Adrenal gland (tissue), 12 donors: ENCODE measurements around the gene C11orf68. TPM values are rescaled to one million over a fixed set of nuclear protein-coding genes. Genes with fewer than 3 reads are reported as not detected.

ENCODE experiments used
- DNase-seq, 7 donors: peaks; one replicate each; pipeline ENCODE4 v3.0.0-alpha.2; 2019 to 2020
- H3K27ac ChIP-seq, 5 donors: fragments of 200-600 bp; sonication (generic) in 4 of 5; 1 replicate in 3 of 5; 2 replicates in 2 of 5; pipeline versions ENCODE4 v1.5.1 to v1.8.0; 2016 to 2020; ENCODE audit warnings: mild to moderate bottlenecking in 1 of 5
- H3K27me3 ChIP-seq: fragments of 200-600 bp; 2 replicates; pipeline ENCODE4 v1.8.0; 2021
- H3K36me3 ChIP-seq, 2 donors: fragments of 200-600 bp; replicated peaks in 1 of 2; 1 replicate in 1 of 2; 2 replicates in 1 of 2; pipeline versions ENCODE4 v1.5.1 to v1.8.0; 2018 to 2022
- H3K4me1 ChIP-seq, 2 donors: fragments of 200-600 bp; replicated peaks in 1 of 2; 1 replicate in 1 of 2; 2 replicates in 1 of 2; pipeline versions ENCODE4 v1.5.1 to v1.8.0; 2018 to 2021
- H3K4me3 ChIP-seq, 4 donors: fragments of 200-600 bp; sonication (generic) in 3 of 4; one replicate each; pipeline ENCODE4 v1.5.1; 2016 to 2018
- H3K9me3 ChIP-seq, 3 donors: fragments of 200-600 bp; sonication (generic) in 1 of 3; replicated peaks in 1 of 3; 1 replicate in 2 of 3; 2 replicates in 1 of 3; pipeline versions ENCODE4 v1.5.1 to v1.8.0; 2016 to 2021
- CTCF ChIP-seq, 6 experiments: fragments of 450-650 bp in 4 of 6; fragments of 200-600 bp in 2 of 6; sonication (generic) in 1 of 6; IDR thresholded peaks; 1 replicate in 5 of 6; 2 replicates in 1 of 6; pipeline versions ENCODE4 v1.5.1 to v1.8.0; 2016 to 2021; ENCODE audit warnings: antibody characterized with exemption in 6 of 6, mild to moderate bottlenecking in 2 of 6, moderate library complexity in 1 of 6
- POLR2A ChIP-seq, 2 donors: fragments of 450-650 bp; IDR thresholded peaks; one replicate each; pipeline ENCODE4 v1.6.1; 2017; ENCODE audit warnings: antibody characterized with exemption in 2 of 2, mild to moderate bottlenecking in 2 of 2, moderate library complexity in 1 of 2
- WGBS, 4 donors: extraction: QIAGEN DNeasy Blood & Tissue Kit in 2 of 4; methylation state at CpG; one replicate each; pipeline versions ENCODE4 v1.1.5 to v1.1.7; 2013 to 2017; 5-methylcytosine and 5-hydroxymethylcytosine counted together
- intact Hi-C, 2 donors: fragments of 100-400 bp; cut with DNase I; formaldehyde crosslinking; loops; one replicate each; pipeline versions ENCODE4 v1.14.1 to v1.15.0; 2022 to 2023
- polyA plus RNA-seq, 3 donors: library from polyadenylated mRNA; stranded (reverse); fragments of 200-250 nt in 2 of 3; fragments of 350-450 nt in 1 of 3; fragmentation: Illumina TruSeq in 1 of 3; extraction: RNeasy Lipid Tissue Mini Kit (QIAGEN cat#74804) in 1 of 3; gene quantifications; one replicate each; pipeline ENCODE4 v1.2.3, GENCODE V29; 2013 to 2014
- total RNA-seq, 9 donors: library from RNA; depleted of rRNA in 4 of 9; stranded (reverse); fragments of >200 nt in 4 of 9; fragments of 120-200 nt in 1 of 9; fragmentation: NEBNext Ultra II Directional in 1 of 9; extraction: Animal tissue kit (Norgen Biotek cat#: 25700) in 1 of 9; gene quantifications; one replicate each; pipeline versions ENCODE4 v1.1.0 to v1.2.4, GENCODE V29; 2013 to 2023
- donor health status: healthy with polysubstance abuse.
- donor health status: Bipolar disorder and iron deficiency.
- donor health status: DM: yes; HTN: yes; CAD: no.
- donor health status: DM: no; HTN: no; CAD: no.
- donor health status: DM: no; HTN: no; CAD: no.
- donor health status: DM: yes; HTN: yes; CAD: no.

The C11orf68 gene
- total and polyA plus RNA-seq, 12 donors, result 11.5 to 51.9 (median 26.9) TPM

DNA sequence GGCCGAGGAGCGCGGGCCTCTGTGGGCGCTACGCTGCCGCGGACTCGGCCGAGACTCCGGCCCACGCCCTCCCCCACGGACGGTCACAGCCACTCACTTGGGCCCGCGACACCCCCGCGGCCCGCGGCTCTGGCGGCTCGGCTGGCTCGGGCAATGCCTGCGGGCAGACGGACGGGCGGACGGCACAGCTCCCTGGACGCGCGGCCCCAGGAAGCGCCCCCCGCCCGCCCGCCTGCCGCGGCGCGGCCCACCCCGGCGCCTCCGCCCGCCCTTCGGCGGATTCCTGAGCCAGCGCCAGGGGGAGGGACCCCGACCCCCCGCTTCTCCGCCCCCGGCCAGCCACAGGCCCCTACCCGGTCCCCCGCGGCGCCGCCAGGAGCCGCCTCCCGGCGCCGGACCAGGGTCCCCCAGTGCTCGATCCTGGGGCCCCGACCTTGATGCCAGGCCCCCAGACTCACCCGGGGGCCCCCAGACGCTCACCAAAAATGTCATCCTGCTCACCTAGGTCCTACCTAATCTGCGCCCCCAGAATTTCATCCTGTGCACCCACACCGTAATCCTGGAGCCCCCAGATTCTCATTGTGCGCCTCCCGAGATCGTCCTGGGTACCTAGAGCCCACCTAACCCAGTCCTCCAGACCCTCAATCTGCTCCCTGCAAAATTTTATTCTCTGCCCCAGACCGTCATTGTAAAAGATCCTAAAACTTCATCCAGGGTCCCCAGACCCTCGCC is 46.1 kb downstream of the C11orf68 start, which contains the start of gene EFEMP2:
Gene EFEMP2, minus strand, starts transcription at position 215 of the 732 bp plus-strand sequence. CDS start 446 bp downstream, outside the sequence.
- no peaks in the 10 kb centered on the region for H3K27me3 ChIP-seq
- no peaks in the 10 kb centered on the region for H3K9me3 ChIP-seq
- TF ChIP-seq CTCF (IDR thresholded peaks at IDR 0.05), result no peak
- TF ChIP-seq POLR2A (IDR thresholded peaks at IDR 0.05), result no peak
- H3K4me1 ChIP-seq, result peaks cover 2 to 17% of the 10 kb centered on the region in 2 donors
- WGBS, 4 donors, result 3 to 6% (median 4%) methylated on average over 6 to 69 of the region's 69 CpGs
- intact Hi-C loops, result no loop called here
- peak within 1 kb of the TSS in 4 of 5 donors; percentile 44 to 93 (median 82) for H3K27ac ChIP-seq
- H3K4me3 ChIP-seq, result peak within 1 kb of the TSS in 3 of 4 donors; percentile 30 to 61 (median 45)
- DNase-seq, result peak in 1 of 7 donors; percentile 52
- H3K36me3 ChIP-seq, result peaks cover 0 to 12% of the 10 kb centered on the region in 2 donors

DNA sequence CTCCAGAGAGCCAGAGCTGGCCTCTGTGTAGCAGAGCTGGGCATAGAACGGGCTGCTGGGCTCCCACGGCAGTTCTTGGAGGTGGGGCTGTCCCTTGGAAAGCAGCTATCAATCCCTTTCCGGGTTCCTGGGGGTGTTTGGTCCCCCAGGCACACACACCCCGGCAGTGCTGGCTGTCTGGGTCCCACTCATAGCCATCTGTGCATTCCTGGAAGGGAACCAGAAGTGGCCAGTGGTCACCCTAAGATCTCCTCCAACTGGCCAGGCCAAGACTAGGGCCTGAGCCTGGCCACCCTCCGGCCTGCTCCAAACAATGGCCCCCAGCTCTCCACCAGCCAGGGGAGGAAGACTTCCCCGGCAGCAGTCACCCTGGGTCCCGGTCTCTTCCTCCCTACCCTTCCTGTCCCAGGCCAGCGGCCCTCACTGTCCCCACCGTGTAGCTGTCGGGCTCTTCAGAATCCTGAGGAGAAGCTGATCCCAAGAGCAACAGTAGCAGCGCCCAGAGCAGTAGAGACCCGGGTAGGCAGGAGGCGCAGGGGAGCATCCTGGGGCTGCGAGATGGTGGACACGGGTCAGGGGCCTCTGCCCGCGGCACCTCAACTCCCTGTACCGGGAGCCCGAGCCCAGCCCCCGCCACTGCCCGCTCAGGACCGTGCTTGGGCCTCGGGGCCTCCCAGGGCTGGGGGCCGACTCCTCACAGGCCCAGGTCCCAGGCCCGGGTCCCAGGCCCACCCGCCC is 46.9 kb downstream of the C11orf68 start:
- no peaks in the 10 kb centered on the region for H3K27me3 ChIP-seq
- H3K36me3 ChIP-seq, result peaks cover 0 to 20% of the 10 kb centered on the region in 2 donors
- intact Hi-C loops, result no loop called here
- no peak for DNase-seq
- no peaks in the 10 kb centered on the region for H3K9me3 ChIP-seq
- 26 to 54% (median 44%) methylated on average over 3 to 26 of the region's 26 CpGs for WGBS, 4 donors
- peaks cover 2 to 17% of the 10 kb centered on the region in 2 donors for H3K4me1 ChIP-seq
- peak overlapping the region in 2 of 4 donors; percentile 30 to 61 for H3K4me3 ChIP-seq
- no peak for TF ChIP-seq CTCF (IDR thresholded peaks at IDR 0.05)
- TF ChIP-seq POLR2A (IDR thresholded peaks at IDR 0.05), result no peak
- peak overlapping the region in 4 of 5 donors; percentile 44 to 93 (median 82) for H3K27ac ChIP-seq

- WGBS, 4 donors, result 65 to 81% (median 67%) methylated on average over 8 to 24 of the region's 24 CpGs
- TF ChIP-seq CTCF (IDR thresholded peaks at IDR 0.05), result no peak
- TF ChIP-seq POLR2A (IDR thresholded peaks at IDR 0.05), result no peak
- intact Hi-C loops, result no loop called here
- Histone ChIP-seq H3K36me3 (peaks cover 0 to 30% of the 10 kb centered on the region in 2 donors), H3K4me1 (peaks cover 2 to 17% of the 10 kb centered on the region in 2 donors), H3K4me3 (peak overlapping the region in 1 of 4 donors; percentile 61), H3K27ac (peak overlapping the region in 3 of 5 donors; percentile 44 to 93 (median 86)), H3K9me3 (no peaks in the 10 kb centered on the region), H3K27me3 (no peaks in the 10 kb centered on the region)
- peak in 2 of 7 donors; percentile 38 to 46 for DNase-seq
These were observed 47.9 kb downstream of the C11orf68 start for GRCh38 chr11:65870706-65871681.
